ENCODE results near the gene GJD2.

GJD2 gene

GRCh38 chr15:34769711-34770110 lies 14.9 kb upstream of the GJD2 start:
- Histone ChIP-seq H3K27me3 (ENCODE audit: control insufficient read depth, insufficient read depth, low read length) (no peaks in the 10 kb centered on the region), H3K9ac (ENCODE audit: low read length) (no peak overlapping the region), H3K4me3 (ENCODE audit: low read length) (no peak overlapping the region), H3K4me1 (ENCODE audit: control insufficient read depth, low read depth, low read length) (no peaks in the 10 kb centered on the region), H3K9me3 (ENCODE audit: control insufficient read depth, low read depth, low read length) (no peaks in the 10 kb centered on the region), H3K27ac (ENCODE audit: low read length) (no peak overlapping the region), H3K36me3 (ENCODE audit: control insufficient read depth, low read depth, low read length) (no peaks in the 10 kb centered on the region)

DNA sequence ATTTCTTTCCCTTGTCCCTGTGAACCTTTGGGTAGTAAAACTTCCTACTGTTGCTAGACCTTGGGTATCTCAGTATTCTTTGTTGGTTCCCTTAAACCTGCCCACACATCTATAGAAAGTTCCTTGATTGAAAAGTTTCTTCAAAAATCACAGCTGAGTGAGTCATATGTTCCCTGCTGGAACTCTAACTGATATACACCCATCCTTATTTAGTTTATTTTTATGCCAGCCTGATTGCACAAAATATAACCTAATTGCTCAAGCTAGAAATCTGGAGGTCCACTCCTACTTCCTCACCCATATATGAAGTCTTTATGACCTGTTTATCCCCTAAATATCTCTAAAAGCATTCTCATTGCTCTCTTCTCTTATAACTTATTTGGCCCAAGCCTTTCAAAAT lies 13.7 kb upstream of the GJD2 start:
- Histone ChIP-seq H3K4me1 (ENCODE audit: control insufficient read depth, low read depth, low read length) (no peaks in the 10 kb centered on the region), H3K9me3 (ENCODE audit: control insufficient read depth, low read depth, low read length) (no peaks in the 10 kb centered on the region), H3K27me3 (ENCODE audit: control insufficient read depth, insufficient read depth, low read length) (no peaks in the 10 kb centered on the region), H3K36me3 (ENCODE audit: control insufficient read depth, low read depth, low read length) (no peaks in the 10 kb centered on the region), H3K27ac (ENCODE audit: low read length) (no peak overlapping the region), H3K4me3 (ENCODE audit: low read length) (no peak overlapping the region), H3K9ac (ENCODE audit: low read length) (no peak overlapping the region)

- no peaks in the 10 kb centered on the region for H3K4me1 ChIP-seq (ENCODE audit: control insufficient read depth, low read depth, low read length)
- H3K36me3 ChIP-seq (ENCODE audit: control insufficient read depth, low read depth, low read length), result no peaks in the 10 kb centered on the region
- no peak overlapping the region for H3K4me3 ChIP-seq (ENCODE audit: low read length)
- no peak overlapping the region for H3K9ac ChIP-seq (ENCODE audit: low read length)
- H3K9me3 ChIP-seq (ENCODE audit: control insufficient read depth, low read depth, low read length), result no peaks in the 10 kb centered on the region
- no peaks in the 10 kb centered on the region for H3K27me3 ChIP-seq (ENCODE audit: control insufficient read depth, insufficient read depth, low read length)
- no peak overlapping the region for H3K27ac ChIP-seq (ENCODE audit: low read length)
These were observed 10.9 kb upstream of the GJD2 start for GRCh38 chr15:34765741-34766140.

DNA sequence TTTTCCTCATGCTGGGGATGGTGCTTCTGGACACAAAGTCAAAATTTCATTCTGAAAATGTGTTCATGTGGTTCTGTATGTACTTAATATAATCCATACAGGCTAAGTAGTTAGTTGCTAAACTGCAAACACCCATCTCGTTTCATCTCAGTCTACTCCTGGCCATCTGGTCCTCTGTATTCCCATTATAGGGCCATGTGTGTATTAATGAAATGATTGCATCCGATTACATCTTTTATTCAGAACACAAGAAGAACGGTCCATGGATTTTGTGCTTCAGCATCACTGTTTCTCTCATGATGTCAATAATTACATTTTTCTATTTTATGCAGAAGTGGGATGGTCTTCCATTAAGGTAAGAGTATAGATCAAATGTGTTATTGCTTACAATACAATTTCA lies 6.1 kb upstream of the GJD2 start:
- H3K9me3 ChIP-seq (ENCODE audit: control insufficient read depth, low read depth, low read length), result no peaks in the 10 kb centered on the region

DNA sequence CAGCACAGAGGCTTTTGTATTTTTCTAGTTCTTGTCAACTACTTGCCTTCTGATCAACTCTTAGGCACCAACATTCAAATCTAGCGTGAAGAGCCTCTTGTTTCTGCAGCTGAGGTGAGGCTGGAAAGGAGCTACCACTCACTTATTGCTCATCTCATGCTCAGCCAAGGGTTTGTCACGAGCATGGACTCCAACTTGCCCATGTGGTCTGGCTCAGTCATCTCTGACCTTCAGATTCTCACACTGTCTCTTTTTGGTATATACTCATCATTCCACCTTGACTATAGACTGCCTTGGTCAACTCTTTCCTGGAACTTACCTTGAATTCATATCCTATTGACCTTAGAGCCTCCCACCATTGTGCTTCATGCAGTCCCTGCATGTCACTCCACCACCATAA lies 5.2 kb upstream of the GJD2 start:
- Histone ChIP-seq H3K27ac (ENCODE audit: low read length) (no peak overlapping the region), H3K9ac (ENCODE audit: low read length) (no peak overlapping the region), H3K27me3 (ENCODE audit: control insufficient read depth, insufficient read depth, low read length) (peaks cover 37% of the 10 kb centered on the region), H3K9me3 (ENCODE audit: control insufficient read depth, low read depth, low read length) (no peaks in the 10 kb centered on the region), H3K4me3 (ENCODE audit: low read length) (no peak overlapping the region), H3K4me1 (ENCODE audit: control insufficient read depth, low read depth, low read length) (peaks cover 3% of the 10 kb centered on the region), H3K36me3 (ENCODE audit: control insufficient read depth, low read depth, low read length) (no peaks in the 10 kb centered on the region)

More for the DNA sequence above, 6.1 kb upstream of the GJD2 start:
- Histone ChIP-seq H3K27me3 (ENCODE audit: control insufficient read depth, insufficient read depth, low read length) (peaks cover 27% of the 10 kb centered on the region), H3K36me3 (ENCODE audit: control insufficient read depth, low read depth, low read length) (no peaks in the 10 kb centered on the region), H3K4me3 (ENCODE audit: low read length) (no peak overlapping the region), H3K4me1 (ENCODE audit: control insufficient read depth, low read depth, low read length) (peaks cover 3% of the 10 kb centered on the region), H3K9ac (ENCODE audit: low read length) (no peak overlapping the region), H3K27ac (ENCODE audit: low read length) (no peak overlapping the region)

GRCh38 chr15:34759347-34759746 lies 4.5 kb upstream of the GJD2 start:
- Histone ChIP-seq H3K9ac (ENCODE audit: low read length) (no peak overlapping the region), H3K36me3 (ENCODE audit: control insufficient read depth, low read depth, low read length) (no peaks in the 10 kb centered on the region), H3K27ac (ENCODE audit: low read length) (no peak overlapping the region), H3K4me3 (ENCODE audit: low read length) (no peak overlapping the region), H3K27me3 (ENCODE audit: control insufficient read depth, insufficient read depth, low read length) (peaks cover 43% of the 10 kb centered on the region), H3K4me1 (ENCODE audit: control insufficient read depth, low read depth, low read length) (peaks cover 3% of the 10 kb centered on the region), H3K9me3 (ENCODE audit: control insufficient read depth, low read depth, low read length) (no peaks in the 10 kb centered on the region)

- Histone ChIP-seq H3K27me3 (ENCODE audit: control insufficient read depth, insufficient read depth, low read length) (peaks cover 63% of the 10 kb centered on the region), H3K27ac (ENCODE audit: low read length) (no peak overlapping the region), H3K4me3 (ENCODE audit: low read length) (no peak overlapping the region)
These were observed 2.5 kb upstream of the GJD2 start for GRCh38 chr15:34757262-34757661.

GRCh38 chr15:34755419-34755773 lies 598 bp upstream of the GJD2 start:
- H3K4me3 ChIP-seq (ENCODE audit: low read length), result peak overlapping the region; percentile 63
- peaks cover 69% of the 10 kb centered on the region for H3K27me3 ChIP-seq (ENCODE audit: control insufficient read depth, insufficient read depth, low read length)
- no peak overlapping the region for H3K27ac ChIP-seq (ENCODE audit: low read length)
- H3K4me1 ChIP-seq (ENCODE audit: control insufficient read depth, low read depth, low read length), result peaks cover 3% of the 10 kb centered on the region
- no peak overlapping the region for H3K9ac ChIP-seq (ENCODE audit: low read length)
- no peaks in the 10 kb centered on the region for H3K9me3 ChIP-seq (ENCODE audit: control insufficient read depth, low read depth, low read length)
- no peaks in the 10 kb centered on the region for H3K36me3 ChIP-seq (ENCODE audit: control insufficient read depth, low read depth, low read length)

More at GRCh38 chr15:34757262-34757661, 2.5 kb upstream of the GJD2 start:
- Histone ChIP-seq H3K36me3 (ENCODE audit: control insufficient read depth, low read depth, low read length) (no peaks in the 10 kb centered on the region), H3K9ac (ENCODE audit: low read length) (no peak overlapping the region), H3K4me1 (ENCODE audit: control insufficient read depth, low read depth, low read length) (peaks cover 3% of the 10 kb centered on the region), H3K9me3 (ENCODE audit: control insufficient read depth, low read depth, low read length) (no peaks in the 10 kb centered on the region)

DNA sequence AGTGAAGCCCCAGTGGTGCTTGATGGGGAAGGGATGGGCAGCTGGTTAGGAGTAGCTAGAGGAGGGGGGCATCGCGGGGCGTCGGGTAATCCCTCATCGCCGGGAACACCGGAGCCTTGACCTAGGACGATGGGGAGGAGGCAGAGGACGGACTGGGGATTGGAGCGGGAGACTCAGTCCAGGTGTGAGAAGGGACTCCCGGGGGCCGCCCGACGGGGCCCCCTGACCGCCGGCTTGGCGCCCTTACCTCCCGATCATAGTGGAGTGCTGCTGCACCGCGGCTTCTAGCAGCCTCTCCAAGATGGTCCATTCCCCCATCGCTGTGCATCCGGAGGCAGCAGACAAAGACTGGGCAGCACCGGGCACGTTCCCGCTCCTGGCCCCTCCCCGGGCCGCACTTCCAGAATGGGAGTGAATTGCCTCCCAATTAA lies 612 bp downstream of the GJD2 start:
- H3K27me3 ChIP-seq (ENCODE audit: control insufficient read depth, insufficient read depth, low read length), result peaks cover 69% of the 10 kb centered on the region
- no peak overlapping the region for H3K9ac ChIP-seq (ENCODE audit: low read length)
- no peaks in the 10 kb centered on the region for H3K36me3 ChIP-seq (ENCODE audit: control insufficient read depth, low read depth, low read length)
- no peak overlapping the region for H3K27ac ChIP-seq (ENCODE audit: low read length)
- H3K4me3 ChIP-seq (ENCODE audit: low read length), result peak overlapping the region; percentile 63
- no peaks in the 10 kb centered on the region for H3K9me3 ChIP-seq (ENCODE audit: control insufficient read depth, low read depth, low read length)
- no peaks in the 10 kb centered on the region for H3K4me1 ChIP-seq (ENCODE audit: control insufficient read depth, low read depth, low read length)

GRCh38 chr15:34753236-34753894 lies 1.4 kb downstream of the GJD2 start:
- H3K27me3 ChIP-seq (ENCODE audit: control insufficient read depth, insufficient read depth, low read length), result peaks cover 66% of the 10 kb centered on the region
- no peaks in the 10 kb centered on the region for H3K9me3 ChIP-seq (ENCODE audit: control insufficient read depth, low read depth, low read length)
- no peaks in the 10 kb centered on the region for H3K36me3 ChIP-seq (ENCODE audit: control insufficient read depth, low read depth, low read length)
- H3K4me1 ChIP-seq (ENCODE audit: control insufficient read depth, low read depth, low read length), result no peaks in the 10 kb centered on the region
- no peak overlapping the region for H3K27ac ChIP-seq (ENCODE audit: low read length)
- H3K4me3 ChIP-seq (ENCODE audit: low read length), result no peak overlapping the region
- H3K9ac ChIP-seq (ENCODE audit: low read length), result no peak overlapping the region

DNA sequence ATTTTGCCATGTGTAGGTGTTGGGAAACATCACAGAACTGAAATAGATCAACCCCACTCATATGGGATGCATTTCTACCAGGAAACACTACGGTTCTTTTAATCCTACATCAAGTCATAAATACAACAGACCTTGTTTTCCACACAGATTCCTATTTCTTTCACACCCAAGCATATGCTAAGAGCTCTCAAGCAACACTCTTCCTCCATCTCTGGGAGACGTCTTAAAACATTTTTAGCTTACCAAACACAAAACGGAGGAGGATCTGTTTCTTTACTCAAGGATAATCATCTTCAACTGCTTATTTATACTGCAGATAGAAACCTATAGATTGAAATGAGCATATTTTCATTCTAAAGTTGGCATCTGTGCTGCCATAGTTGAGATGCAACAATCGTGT lies 5.1 kb downstream of the GJD2 start:
- H3K4me3 ChIP-seq (ENCODE audit: low read length), result no peak overlapping the region
- H3K27ac ChIP-seq (ENCODE audit: low read length), result no peak overlapping the region
- H3K9me3 ChIP-seq (ENCODE audit: control insufficient read depth, low read depth, low read length), result no peaks in the 10 kb centered on the region
- H3K36me3 ChIP-seq (ENCODE audit: control insufficient read depth, low read depth, low read length), result no peaks in the 10 kb centered on the region
- H3K9ac ChIP-seq (ENCODE audit: low read length), result no peak overlapping the region
- peaks cover 30% of the 10 kb centered on the region for H3K27me3 ChIP-seq (ENCODE audit: control insufficient read depth, insufficient read depth, low read length)
- no peaks in the 10 kb centered on the region for H3K4me1 ChIP-seq (ENCODE audit: control insufficient read depth, low read depth, low read length)

DNA sequence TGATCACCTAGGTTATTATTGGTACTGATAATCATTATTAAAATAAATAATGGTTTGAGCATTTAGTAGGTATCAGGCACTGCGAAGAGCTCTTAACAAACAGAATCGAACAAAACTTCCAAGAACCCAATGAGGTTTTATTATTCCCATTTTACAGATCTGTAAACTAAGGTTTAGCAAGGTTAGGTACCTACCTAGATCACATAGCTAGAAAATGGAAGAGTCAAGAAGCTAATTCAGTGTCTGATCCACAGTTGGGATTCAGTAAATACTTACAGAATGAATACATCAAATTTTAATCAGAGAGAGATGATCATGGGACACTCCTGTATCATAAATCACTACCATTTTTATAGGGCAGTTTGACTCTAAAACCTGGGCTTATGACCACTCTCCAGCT lies 15.5 kb downstream of the GJD2 start:
- no peak overlapping the region for H3K4me3 ChIP-seq (ENCODE audit: low read length)
- no peaks in the 10 kb centered on the region for H3K4me1 ChIP-seq (ENCODE audit: control insufficient read depth, low read depth, low read length)
- H3K36me3 ChIP-seq (ENCODE audit: control insufficient read depth, low read depth, low read length), result no peaks in the 10 kb centered on the region
- no peaks in the 10 kb centered on the region for H3K9me3 ChIP-seq (ENCODE audit: control insufficient read depth, low read depth, low read length)
- H3K9ac ChIP-seq (ENCODE audit: low read length), result no peak overlapping the region
- no peaks in the 10 kb centered on the region for H3K27me3 ChIP-seq (ENCODE audit: control insufficient read depth, insufficient read depth, low read length)
- H3K27ac ChIP-seq (ENCODE audit: low read length), result no peak overlapping the region
